GM12891 (cell line): Measurements from ENCODE around the gene RAB40C.

ENCODE experiments used
- PAX5 ChIP-seq: IDR thresholded peaks from 2 replicates; pipeline ENCODE4 v1.6.1; 2011; ENCODE audit warnings: low read length, moderate library complexity, mild to moderate bottlenecking; ENCODE audit not compliant: insufficient read depth, severe bottlenecking
- POLR2A ChIP-seq: IDR thresholded peaks from 2 replicates; pipeline ENCODE4 v1.6.1; 2011; ENCODE audit warnings: low read depth, low read length, control low read depth
- POLR2AphosphoS5 ChIP-seq: IDR thresholded peaks from 2 replicates; pipeline ENCODE4 v1.6.1; 2011; ENCODE audit warnings: low read depth, low read length, control low read depth
- POU2F2 ChIP-seq: IDR thresholded peaks from 2 replicates; pipeline ENCODE4 v1.6.1; 2011; ENCODE audit warnings: low read depth, mild to moderate bottlenecking, control low read depth, low read length, moderate library complexity
- SPI1 ChIP-seq: IDR thresholded peaks from 2 replicates; pipeline ENCODE4 v1.6.1; 2011; ENCODE audit warnings: low read depth, low read length, control low read depth
- TAF1 ChIP-seq: IDR thresholded peaks from 2 replicates; pipeline ENCODE4 v1.6.1; 2011; ENCODE audit warnings: low read depth, low read length, control low read depth

DNA sequence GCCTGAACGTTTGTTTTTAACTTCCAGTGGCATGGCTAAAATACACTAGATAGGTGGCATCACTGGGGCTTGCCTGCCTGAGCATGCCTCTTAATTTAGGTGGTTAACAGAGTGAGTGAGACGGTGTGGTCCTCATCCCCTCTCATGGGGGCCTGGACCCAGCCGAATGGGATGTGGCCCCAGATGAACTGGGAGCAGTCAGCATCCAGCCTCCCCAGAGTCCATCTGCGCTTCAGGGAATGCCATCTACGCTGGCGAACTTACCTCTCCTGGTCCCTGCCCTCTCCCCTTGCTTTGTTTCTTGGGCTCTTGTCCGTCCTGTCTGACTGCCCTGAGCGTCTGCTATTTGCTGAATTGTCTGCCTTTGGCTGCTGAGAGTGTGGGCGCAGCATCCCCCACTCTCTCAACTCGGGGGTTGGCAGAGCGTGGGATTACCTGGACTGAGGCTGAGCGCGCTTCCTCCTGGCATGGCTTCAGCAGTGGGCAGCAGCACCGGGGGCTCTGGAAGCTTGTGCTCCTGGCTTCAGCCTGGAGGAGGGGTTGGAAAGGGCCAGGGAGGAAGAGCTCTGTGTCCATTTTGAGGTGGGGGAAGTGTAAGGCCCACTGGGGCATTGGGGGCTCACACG, 2.1 kb downstream of the RAB40C start:
- TF ChIP-seq TAF1 (no peak), POLR2AphosphoS5 (no peak), POLR2A (no peak), PAX5 (no peak), POU2F2 (no peak), SPI1 (no peak)
